ENCODE measurements around the gene ZNF316.
"Not testable (repeated sequence)": the region's sequence is repeated elsewhere in the genome, so short reads cannot be mapped to it uniquely, and the experiment has no call there.

ZNF316 gene

DNA sequence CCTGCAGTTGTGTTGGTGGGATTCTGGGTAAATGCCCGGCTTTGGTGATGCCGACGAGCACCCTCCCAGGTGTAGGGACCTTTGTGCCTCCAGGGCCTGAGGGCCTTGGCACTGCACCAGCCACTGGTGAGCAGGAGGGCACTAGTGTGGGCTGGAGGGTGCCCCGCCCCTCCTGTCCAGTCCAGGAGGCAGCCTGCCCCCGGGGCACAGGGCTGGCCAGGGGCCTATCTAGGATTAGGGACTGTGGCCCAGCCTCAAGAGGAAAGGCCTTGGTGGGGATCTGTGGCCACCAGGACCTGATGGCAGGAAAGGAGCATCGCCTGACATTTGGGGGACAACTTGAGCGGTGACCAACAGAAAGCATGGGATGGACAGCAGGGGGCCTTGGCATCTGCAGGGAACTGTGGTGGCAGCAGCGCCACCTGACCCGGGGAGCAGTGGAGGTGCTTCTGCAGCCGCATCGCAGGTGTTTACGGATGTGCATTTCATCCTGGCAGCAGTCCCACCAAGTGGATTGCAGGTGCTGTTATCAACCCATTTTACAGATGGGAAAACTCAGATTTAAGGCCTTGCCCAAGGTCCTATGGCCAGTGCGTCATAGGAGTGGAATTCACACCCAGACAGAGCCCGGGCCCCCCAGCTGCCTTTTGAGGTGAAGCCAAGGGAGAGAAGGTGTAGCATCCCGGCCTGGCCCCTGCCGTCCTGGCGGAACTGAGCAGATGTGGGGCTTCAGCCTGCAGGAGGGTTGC is 11.1 kb downstream of the ZNF316 start:
- no peak for DNase-seq

DNA sequence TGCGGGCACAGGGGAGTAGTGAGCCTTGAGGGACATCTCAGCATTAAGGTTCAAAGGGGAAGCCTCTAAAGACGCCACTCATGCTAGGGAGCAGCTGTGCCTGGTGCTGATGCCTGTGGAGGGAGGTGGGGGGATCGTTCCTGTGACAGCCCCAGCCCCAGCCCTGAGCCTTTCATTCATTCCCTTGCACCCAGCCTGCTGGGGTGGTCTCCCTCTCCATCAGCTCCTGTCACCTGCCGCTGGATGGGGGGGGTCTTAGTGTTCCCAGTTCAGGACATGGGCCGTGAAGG is 11.6 kb downstream of the ZNF316 start:
- DNase-seq, result no peak

DNA sequence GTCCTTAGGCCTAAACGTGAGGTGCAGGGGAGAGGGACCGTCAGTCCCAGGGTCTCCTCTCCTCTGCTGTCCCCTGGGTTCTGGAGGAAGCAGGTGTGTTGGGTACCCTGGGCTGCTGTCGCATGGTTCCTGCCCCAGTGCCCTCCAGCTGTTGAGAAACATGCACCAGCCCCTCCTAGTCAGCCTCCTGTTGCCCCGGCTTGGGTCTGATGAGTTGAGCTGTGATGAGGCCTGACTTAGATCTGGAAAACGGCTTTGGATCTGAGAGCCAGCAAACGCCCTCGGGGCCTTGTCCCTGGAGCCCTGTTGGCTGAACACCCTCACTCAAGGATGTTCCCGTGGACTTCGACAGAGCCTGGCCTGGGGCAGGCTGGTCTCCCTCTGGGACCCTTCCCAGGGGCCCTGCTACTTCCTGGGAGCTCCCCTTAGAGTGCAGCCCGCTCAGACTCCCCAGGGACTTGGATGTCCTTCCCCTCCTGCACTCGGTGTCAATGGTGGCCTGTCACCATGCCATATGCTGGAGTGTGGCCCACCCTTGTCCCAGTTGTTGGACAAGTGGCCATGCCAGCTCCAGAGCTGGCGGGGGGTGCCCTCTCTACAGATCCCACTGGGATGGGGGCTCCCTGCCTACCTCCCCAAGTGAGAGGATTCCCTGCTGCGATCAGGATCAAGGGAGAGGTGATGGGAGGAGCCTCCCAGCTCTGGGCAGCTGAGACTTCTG is 12.3 kb downstream of the ZNF316 start:
- DNase-seq, result no peak

DNA sequence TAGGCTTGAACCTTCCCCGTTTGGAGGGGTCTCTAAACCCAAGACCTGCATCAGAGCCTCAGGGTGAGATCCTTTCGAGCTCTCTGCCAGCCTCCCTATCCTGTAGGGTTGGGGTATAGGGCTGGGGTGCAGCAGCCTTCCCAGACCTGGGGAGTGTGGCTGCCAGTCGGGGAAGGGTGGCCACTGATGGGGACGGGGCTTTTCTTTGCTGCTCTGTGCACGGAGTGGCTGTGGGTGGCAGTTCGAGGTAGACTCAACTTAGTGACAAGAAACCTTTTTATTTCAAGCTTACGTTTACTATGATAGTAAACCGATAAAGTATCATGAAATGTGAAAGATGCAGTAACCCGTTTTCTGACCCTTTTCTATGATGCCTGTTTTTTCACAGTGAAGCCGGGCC is 13.0 kb downstream of the ZNF316 start:
- no peak for DNase-seq

GRCh38 chr7:6650521-6651011 is 13.4 kb downstream of the ZNF316 start:
- DNase-seq, result no peak

GRCh38 chr7:6651851-6652445 is 14.8 kb downstream of the ZNF316 start:
- no peak for DNase-seq

GRCh38 chr7:6652446-6653011 is 15.4 kb downstream of the ZNF316 start:
- no peak for DNase-seq

DNA sequence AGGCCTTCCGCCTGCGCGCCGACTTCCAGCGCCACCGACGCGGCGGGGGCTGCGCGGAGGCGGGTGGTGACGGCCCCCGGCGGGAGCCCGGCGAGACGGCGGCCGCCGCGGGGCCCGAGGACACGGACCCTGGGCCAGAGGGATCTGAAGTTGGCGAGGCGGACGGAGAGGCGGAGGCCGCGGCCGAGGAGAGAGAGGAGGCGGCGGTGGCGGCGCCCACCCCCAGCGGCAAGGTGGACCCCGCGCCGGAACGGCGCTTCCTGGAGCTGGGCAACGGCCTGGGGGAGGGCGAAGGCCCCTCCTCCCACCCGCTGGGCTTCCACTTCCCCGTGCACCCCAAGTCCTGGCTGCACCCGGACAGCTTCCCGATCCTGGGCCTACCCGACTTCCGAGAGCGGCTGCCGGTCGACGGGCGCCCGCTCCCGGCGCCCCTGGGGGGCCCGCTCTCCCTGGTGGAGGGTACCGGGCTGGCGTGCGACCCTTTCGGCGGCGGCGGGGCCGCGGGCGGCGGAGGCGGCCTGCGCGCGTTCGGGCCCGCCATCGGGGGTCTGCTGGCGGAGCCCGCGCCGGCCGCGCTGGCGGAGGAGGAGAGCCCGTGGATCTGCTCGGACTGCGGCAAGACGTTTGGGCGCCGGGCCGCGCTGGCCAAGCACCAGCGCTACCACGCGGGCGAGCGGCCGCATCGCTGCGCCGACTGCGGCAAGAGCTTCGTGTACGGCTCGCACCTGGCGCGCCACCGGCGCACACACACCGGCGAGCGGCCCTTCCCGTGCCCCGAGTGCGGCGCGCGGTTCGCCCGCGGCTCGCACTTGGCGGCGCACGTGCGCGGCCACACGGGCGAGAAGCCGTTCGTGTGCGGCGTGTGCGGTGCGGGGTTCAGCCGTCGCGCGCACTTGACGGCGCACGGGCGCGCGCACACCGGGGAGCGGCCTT is 16.2 kb downstream of the ZNF316 start:
- no peak for DNase-seq

- DNase-seq, result no peak
Measured at GRCh38 chr7:6654113-6654841, 17.2 kb downstream of the ZNF316 start.

DNA sequence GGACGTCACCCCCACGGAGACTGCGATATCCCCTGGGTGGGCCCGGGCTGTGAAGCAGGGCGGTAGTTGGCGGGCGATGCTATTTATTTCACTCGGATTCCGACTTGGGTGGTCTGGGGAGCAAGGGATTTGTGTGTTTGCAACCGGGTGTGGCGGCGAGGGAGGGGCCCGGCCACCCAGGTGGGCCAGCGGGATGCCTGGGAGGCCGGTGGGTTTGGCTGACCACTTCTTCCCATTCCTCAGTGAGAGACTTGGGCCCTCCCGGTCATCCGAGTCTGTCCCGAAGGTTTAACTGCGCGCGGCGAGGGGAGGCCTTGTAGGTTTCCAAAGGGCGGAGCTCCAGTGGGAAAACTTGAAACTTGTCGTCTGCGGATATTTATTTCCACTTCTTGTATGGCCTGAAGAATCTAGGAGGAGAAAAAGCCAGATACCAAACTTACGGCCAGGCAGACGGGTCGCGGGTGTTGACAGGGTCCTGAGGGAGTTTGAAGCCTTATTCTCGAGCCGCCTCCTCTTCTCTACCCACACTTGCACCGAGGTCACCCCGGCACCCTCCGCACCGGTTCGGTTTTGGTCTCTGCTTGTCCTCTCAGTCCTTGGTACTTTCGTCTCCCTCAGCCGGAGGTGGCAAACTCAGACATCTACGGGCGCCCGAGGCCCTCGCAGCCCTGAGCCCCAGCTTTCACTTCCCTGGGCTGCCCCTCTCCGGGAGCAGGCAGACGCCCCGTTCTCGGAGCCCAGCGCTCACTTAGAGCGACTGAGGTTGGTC is 17.9 kb downstream of the ZNF316 start:
- DNase-seq, result no peak

DNA sequence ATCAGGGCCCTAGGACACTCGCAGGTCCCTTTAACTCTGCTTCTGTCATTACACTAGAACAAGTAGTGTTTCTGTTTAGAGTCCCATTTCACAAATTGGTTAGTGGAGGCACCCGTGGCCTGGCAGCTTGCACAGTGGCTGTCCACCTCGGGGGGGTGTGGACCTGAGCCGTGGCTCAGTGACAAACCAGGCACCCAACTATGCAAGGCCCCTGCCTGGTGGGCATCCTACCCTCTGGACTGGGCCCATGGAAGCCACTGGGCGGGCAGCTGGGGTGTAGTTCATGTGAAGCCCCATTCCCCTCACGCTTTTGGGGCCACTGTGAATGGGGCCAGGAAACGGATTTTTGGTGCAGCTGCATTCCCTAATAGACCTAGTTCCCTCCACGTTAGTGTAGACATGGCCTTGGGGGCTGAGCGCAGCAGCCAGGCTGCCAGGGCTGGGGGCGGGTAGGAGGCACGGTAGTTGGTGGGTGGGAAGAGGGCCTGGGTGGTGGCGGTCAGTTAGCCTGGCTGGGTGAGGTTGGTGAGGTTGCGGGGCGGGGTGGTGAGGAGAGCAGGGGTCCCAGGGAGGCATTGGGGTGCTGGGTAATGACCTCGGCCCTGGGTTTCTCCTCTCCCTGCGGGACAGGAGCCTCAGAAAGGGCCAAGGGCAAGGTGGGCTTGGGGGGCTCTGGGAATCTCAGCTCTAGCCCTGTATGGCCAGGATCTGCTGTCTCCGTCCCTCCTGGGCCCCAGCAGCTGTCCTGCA is 18.7 kb downstream of the ZNF316 start:
- DNase-seq, result no peak

DNA sequence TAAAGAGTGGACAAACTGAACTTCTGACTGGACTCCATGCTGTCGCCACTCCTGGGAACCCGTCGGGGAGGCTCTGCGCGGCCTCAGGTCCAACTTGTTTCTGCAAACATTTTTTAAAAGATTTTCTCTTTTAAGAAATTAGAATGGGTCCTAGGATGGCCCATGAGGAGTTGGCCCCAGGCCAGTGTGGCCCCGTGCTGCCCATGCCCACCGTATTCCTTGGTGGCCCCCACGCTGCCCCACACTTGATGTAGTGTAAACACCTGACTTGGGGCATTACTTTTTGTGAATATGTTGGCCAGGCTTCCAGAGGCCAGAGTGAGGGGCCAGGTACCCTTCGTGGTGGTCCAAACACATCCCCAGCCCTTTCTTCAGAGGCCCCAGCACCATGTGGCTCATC is 19.3 kb downstream of the ZNF316 start:
- no peak for DNase-seq

DNA sequence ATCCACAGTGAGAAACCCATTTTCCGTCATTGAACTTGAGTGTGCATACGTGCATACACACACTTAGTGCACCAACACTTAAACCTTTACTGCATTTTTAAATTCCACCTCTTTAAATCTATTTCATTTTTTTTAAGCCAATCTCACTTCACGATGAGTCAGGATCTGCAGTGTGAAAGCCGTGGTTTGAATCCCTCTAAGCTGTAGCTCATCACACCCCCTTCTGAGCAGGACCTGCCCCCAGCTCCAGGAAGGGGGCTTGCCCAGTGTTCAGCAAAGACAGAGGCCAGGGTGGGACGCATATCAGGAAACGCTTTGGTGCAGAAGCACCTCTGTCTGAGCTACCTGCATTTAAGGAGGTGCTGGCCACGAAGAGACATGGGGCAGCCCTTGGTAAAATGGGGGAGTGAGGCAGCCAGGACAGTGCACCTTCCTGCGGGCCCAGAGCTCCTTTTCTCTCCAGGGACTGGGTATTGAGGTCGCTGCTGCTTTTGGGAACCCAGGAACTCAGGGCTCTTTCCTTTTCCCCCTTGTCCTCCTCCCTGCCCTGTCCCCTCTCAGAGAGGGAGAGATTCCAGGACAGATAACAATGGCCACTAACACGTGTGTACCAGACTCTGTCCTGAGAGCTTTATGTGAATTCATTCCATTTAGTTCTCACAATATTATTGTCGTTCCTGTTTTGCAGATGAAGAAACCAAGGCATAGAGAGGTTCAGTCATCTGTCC is 21.7 kb downstream of the ZNF316 start:
- DNase-seq, result no peak

- DNase-seq, result not testable (repeated sequence)
Measured at GRCh38 chr7:6670851-6671250, 33.7 kb downstream of the ZNF316 start.

DNA sequence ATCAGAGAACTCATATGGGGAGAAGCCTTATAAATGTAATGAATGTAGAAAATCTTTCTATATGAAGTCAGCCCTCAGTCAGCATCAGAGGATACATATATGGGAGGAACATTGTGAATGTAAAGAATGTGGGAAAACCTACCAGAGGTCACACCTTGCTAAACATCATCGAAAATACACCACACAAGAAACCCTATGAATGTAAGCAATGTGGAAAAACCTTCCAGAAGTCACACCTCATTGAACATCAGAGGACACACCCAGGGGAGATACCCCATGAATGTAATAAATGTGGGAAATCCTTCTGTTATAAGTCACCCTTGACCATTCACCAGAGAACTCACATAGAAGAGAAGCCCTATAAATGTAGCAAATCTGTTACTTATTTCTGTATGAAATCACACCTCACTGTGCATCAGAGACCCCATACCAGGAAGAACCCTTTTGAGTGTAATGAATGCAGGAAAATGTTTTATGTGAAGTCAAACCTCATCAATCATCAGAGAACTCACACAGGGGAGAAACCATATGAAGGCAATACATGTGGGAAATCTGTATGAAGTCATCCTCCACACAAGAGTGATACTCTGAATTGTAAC is 38.8 kb downstream of the ZNF316 start:
- DNase-seq, result no peak

- DNase-seq, result no peak
Measured at GRCh38 chr7:6680146-6680545, 43.0 kb downstream of the ZNF316 start.

GRCh38 chr7:6691103-6691502 is 54.0 kb downstream of the ZNF316 start:
- DNase-seq, result no peak

GRCh38 chr7:6691609-6692106 is 54.5 kb downstream of the ZNF316 start:
- DNase-seq, result no peak

DNA sequence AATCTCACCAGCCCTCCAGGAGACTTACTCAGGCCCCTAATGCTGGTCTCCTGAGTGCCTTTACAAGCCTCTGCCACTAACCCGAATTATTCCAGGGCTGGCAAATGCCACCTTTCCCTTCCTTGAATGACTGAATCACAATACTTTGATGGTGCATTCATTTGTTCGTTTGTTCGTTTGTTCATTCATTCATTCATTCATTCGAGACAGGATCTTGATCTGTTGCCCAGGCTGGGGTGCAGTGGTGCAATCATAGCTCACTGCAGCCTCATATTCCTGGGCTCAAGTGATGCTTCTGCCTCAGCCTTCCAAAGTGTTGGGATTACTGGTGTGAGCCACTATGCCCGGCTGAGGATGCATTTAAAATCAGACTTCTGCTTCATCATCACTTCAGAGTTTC is 63.7 kb downstream of the ZNF316 start:
- no peak for DNase-seq

Data from NCI-H524 (cell line).